ENCODE measurements around the gene TUNAR.

Gene TUNAR

DNA sequence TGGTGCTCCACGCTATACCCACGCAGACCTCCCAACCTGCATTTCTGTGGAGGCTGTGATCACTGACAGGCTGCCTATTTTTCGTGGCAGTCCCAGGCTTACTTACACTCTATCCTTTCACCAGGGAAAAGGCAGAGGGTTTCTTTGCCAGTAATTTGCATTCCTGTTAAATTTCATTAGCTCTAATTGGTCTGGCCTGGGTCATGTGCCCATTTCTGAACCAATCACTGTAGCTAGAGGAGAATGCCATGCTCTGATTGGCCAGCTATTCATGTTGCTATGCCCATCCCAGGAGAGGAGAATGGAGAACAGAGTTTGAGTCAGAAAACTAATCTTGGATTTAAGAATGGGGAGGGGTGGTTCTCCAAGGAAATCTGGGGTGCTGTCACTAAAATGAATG is 43.2 kb upstream of the TUNAR start:
- Histone ChIP-seq H3K79me2 (ENCODE audit: insufficient read depth, low read length) (no peaks in the 10 kb centered on the region), H3K4me1 (ENCODE audit: insufficient read depth, low read length) (no peaks in the 10 kb centered on the region), H3K27ac (ENCODE audit: low read length) (no peak overlapping the region), H3K4me2 (ENCODE audit: insufficient read depth, low read length) (no peak overlapping the region), H4K20me1 (ENCODE audit: insufficient read depth, low read length) (no peaks in the 10 kb centered on the region; the same call in 1 of the 2 replicates), H3K9ac (ENCODE audit: low read depth, low read length) (no peak overlapping the region), H3K27me3 (ENCODE audit: insufficient read depth, low read length, poor library complexity) (no peaks in the 10 kb centered on the region), H3K9me3 (ENCODE audit: insufficient read depth, low read length, severe bottlenecking) (no peaks in the 10 kb centered on the region), H3K4me3 (ENCODE audit: low read depth in 1 of 2, low read length in 2 of 2) (no peak overlapping the region), H3K36me3 (ENCODE audit: insufficient read depth, low read length) (no peaks in the 10 kb centered on the region), H2AFZ (ENCODE audit: low read depth, low read length) (no peak overlapping the region)
- DNase-seq (no peak), ATAC-seq (ENCODE audit: insufficient read depth, low read depth) (no peak)
- TF ChIP-seq EZH2 (IDR thresholded peaks at IDR 0.05; ENCODE audit: borderline replicate concordance, low read depth, low read length, severe bottlenecking): no peak
- TF ChIP-seq, protein P1, sequence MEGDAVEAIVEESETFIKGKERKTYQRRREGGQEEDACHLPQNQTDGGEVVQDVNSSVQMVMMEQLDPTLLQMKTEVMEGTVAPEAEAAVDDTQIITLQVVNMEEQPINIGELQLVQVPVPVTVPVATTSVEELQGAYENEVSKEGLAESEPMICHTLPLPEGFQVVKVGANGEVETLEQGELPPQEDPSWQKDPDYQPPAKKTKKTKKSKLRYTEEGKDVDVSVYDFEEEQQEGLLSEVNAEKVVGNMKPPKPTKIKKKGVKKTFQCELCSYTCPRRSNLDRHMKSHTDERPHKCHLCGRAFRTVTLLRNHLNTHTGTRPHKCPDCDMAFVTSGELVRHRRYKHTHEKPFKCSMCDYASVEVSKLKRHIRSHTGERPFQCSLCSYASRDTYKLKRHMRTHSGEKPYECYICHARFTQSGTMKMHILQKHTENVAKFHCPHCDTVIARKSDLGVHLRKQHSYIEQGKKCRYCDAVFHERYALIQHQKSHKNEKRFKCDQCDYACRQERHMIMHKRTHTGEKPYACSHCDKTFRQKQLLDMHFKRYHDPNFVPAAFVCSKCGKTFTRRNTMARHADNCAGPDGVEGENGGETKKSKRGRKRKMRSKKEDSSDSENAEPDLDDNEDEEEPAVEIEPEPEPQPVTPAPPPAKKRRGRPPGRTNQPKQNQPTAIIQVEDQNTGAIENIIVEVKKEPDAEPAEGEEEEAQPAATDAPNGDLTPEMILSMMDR (IDR thresholded peaks at IDR 0.05; ENCODE audit: borderline replicate concordance, extremely low read depth, low read length, poor library complexity, severe bottlenecking): no peak

DNA sequence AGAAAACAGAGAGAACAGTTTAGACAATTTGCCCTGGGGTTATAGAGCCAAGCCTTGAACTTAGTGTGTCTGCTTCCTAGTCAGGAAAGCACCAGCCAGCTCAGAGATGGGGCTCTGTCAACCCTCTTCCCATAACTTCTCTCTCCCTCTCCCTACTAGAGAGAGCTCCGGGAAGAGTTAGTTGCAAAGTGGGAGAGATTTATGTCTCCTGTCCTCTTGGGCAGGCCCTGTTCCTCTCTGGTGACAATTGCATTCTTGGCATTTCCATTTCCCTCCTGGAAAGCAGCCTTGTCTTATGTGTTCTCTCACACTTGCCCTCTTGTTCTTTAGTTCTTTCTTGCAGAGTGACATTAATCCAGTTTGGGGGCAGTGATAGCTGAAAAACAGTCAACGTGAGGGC is 42.1 kb upstream of the TUNAR start:
- ATAC-seq (ENCODE audit: insufficient read depth, low read depth): no peak
- no peak overlapping the region for H2AFZ ChIP-seq (ENCODE audit: low read depth, low read length)

DNA sequence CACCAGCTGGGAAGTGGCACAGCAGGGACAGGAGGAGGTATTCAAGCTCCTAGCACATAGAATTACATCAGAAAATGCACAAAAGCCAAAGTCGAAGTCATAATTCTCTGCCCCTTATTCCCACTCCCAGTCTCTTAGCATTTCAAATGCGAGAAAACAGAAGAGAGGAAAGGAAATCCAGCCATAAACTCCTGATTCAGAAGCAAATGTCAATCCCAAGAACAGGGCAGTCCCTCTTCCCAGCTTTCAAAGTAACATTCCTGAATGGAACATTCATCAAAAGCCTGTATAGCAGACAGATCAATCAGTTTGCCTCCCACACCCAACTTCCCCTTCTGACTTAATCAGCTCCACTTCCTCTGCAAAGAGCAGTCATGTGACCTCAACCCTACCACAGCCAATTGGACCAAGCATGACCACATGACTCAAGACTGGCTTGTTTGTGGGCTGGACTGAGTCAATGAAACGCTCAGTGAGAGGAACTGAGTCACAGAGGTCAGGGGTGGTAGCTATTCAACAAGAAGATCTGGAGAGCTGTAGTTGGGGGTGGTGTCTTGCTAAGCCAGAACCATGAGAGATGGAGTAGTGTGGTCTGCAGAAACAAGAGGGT is 41.4 kb upstream of the TUNAR start:
- Histone ChIP-seq H3K4me2 (ENCODE audit: insufficient read depth, low read length) (no peak overlapping the region), H3K27me3 (ENCODE audit: insufficient read depth, low read length, poor library complexity) (no peaks in the 10 kb centered on the region), H3K4me3 (ENCODE audit: low read depth in 1 of 2, low read length in 2 of 2) (no peak overlapping the region), H3K79me2 (ENCODE audit: insufficient read depth, low read length) (no peaks in the 10 kb centered on the region), H3K9me3 (ENCODE audit: insufficient read depth, low read length, severe bottlenecking) (no peaks in the 10 kb centered on the region), H3K9ac (ENCODE audit: low read depth, low read length) (no peak overlapping the region), H3K27ac (ENCODE audit: low read length) (no peak overlapping the region), H2AFZ (ENCODE audit: low read depth, low read length) (no peak overlapping the region), H3K4me1 (ENCODE audit: insufficient read depth, low read length) (no peaks in the 10 kb centered on the region), H3K36me3 (ENCODE audit: insufficient read depth, low read length) (no peaks in the 10 kb centered on the region), H4K20me1 (ENCODE audit: insufficient read depth, low read length) (no peaks in the 10 kb centered on the region; the same call in 1 of the 2 replicates)
- ATAC-seq (ENCODE audit: insufficient read depth, low read depth) (no peak), DNase-seq (no peak)
- no peak for TF ChIP-seq EZH2 (IDR thresholded peaks at IDR 0.05; ENCODE audit: borderline replicate concordance, low read depth, low read length, severe bottlenecking)
- TF ChIP-seq, protein P1 (IDR thresholded peaks at IDR 0.05; ENCODE audit: borderline replicate concordance, extremely low read depth, low read length, poor library complexity, severe bottlenecking): no peak

More for the DNA sequence above, 42.1 kb upstream of the TUNAR start:
- no peak overlapping the region for H3K4me3 ChIP-seq (ENCODE audit: low read depth in 1 of 2, low read length in 2 of 2)
- no peak for DNase-seq
- no peaks in the 10 kb centered on the region for H3K27me3 ChIP-seq (ENCODE audit: insufficient read depth, low read length, poor library complexity)
- H3K4me2 ChIP-seq (ENCODE audit: insufficient read depth, low read length): no peak overlapping the region
- no peaks in the 10 kb centered on the region for H3K4me1 ChIP-seq (ENCODE audit: insufficient read depth, low read length)
- no peaks in the 10 kb centered on the region for H3K9me3 ChIP-seq (ENCODE audit: insufficient read depth, low read length, severe bottlenecking)
- H3K27ac ChIP-seq (ENCODE audit: low read length): no peak overlapping the region
- H4K20me1 ChIP-seq (ENCODE audit: insufficient read depth, low read length): no peaks in the 10 kb centered on the region; the same call in 1 of the 2 replicates
- TF ChIP-seq, protein P1 (IDR thresholded peaks at IDR 0.05; ENCODE audit: borderline replicate concordance, extremely low read depth, low read length, poor library complexity, severe bottlenecking): no peak
- TF ChIP-seq EZH2 (IDR thresholded peaks at IDR 0.05; ENCODE audit: borderline replicate concordance, low read depth, low read length, severe bottlenecking): no peak
- H3K9ac ChIP-seq (ENCODE audit: low read depth, low read length): no peak overlapping the region
- no peaks in the 10 kb centered on the region for H3K79me2 ChIP-seq (ENCODE audit: insufficient read depth, low read length)
- no peaks in the 10 kb centered on the region for H3K36me3 ChIP-seq (ENCODE audit: insufficient read depth, low read length)
